ENCODE results near the gene RAB9A.
"Not testable (repeated sequence)": the region's sequence is repeated elsewhere in the genome, so short reads cannot be mapped to it uniquely, and the experiment has no call there.

RAB9A gene

DNA sequence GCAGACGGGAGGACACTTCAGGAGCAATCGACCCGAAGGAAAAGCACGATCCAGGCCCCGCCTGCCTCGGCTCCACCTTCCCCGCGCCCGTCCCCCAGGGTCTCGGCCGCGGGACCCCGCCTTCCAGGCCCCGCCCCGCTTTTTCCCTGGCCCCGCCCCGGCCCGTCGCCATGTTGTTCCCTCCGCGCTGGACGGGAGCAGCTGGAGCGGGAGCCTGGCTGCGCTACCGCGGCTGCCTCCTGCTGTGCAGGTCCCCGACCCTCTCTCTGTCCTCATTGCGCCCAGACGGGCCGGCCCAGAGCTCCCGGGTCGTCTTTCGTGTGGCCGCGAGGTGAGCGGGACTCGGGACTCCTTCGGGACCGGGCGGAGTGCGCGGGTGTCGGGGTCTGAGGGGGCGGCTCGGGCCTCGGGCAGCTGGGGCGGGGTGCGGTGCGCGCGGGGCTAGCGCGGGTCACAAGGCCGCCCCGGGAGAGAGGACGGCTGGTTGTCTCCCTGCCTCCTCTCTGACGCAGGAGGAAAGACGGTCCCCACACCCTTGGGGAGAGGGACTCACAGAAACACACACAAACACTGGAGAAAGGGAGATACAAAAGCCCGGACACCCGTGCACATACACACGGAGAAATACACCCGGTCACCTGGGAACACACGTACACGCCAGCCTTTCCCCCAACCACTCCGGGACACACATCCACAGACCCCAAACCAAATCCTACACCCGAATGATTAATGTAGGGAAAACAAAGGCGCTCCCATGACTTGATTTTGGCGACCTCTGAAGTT, at the start of gene RAB9A:
Gene RAB9A (plus strand): TSS at position 171 of the 783 bp plus-strand sequence. CDS start 19,619 bp downstream, outside the sequence.
- peak; percentile 52 to 60 for DNase-seq

DNA sequence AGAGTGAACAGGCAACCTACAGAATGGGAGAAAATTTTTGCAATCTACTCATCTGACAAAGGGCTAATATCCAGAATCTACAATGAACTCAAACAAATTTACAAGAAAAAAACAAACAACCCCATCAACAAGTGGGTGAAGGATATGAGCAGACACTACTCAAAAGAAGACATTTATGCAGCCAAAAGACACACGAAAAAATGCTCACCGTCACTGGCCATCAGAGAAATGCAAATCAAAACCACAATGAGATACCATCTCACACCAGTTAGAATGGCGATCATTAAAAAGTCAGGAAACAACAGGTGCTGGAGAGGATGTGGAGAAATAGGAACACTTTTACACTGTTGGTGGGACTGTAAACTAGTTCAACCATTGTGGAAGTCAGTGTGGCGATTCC, 47.2 kb upstream of the RAB9A start:
- DNase-seq: not testable (repeated sequence)

GRCh38 chrX:13645464-13646153, 43.3 kb upstream of the RAB9A start:
- DNase-seq: no peak

DNA sequence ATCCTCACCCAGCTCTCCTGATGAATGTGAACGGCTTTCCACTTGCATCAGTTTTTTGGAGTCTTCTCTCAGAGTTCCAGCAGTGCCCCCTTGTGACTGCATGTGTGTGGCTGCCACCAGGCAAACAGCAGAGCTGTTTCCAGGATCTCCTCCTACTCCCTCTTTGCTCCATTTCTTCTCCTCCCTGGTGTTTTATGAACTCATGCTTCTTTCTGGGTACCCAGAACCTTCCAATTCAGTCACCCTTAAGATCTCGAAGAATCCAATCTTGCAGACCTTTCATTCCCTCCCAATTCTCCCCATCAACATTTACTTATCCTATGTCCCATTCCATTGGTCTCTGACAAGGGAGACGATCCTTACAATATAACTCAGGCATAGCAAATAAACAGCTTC, 42.8 kb upstream of the RAB9A start:
- peak; percentile 21 to 35 for DNase-seq

DNA sequence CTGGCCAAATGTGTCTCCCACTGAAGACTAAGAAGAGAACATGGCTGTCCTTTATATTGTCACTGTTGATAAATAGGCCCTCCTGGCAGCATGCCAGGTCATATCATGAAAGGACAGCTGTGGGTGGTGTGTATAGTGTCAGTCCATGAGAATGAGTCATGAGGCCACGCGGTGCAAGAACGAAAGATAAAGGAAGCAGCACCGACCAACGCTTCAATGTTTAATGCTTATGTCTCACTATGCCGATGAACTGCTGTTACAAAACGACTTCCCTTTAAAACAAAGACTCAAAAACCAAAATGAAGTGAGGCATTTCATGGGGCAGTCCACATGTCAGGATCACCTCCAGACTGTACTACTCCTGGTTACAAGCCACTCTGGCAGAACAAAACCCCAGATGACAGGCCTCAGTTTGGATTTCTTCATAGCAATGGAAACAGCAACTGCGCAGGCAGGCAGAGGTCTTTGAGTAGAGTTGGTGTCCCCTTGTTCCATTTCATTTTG, 41.2 kb upstream of the RAB9A start:
- DNase-seq: peak; percentile 49 to 61

GRCh38 chrX:13648336-13648735, 40.6 kb upstream of the RAB9A start:
- DNase-seq: not testable (repeated sequence)

GRCh38 chrX:13649838-13650237, 39.1 kb upstream of the RAB9A start:
- DNase-seq: no peak

DNA sequence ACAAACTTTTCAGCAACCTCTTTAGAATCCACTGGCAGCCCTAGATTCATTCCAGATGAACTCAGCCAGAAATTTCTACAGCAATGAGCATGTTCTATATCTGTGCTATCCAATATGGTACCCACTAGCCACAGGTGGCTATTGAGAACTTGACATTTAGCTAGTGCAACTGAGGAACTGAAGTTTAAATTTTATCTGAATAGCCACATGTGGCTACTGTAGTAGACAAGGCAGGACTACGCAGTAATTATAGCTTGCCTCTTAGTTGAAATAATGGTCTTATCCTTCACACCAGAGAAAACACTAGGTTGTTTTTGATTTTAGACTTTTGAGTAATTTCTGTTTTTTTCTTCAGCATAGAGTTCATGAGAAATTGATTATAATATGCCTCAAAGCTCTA, 38.6 kb upstream of the RAB9A start:
- no peak for DNase-seq

GRCh38 chrX:13651150-13651549, 37.8 kb upstream of the RAB9A start:
- DNase-seq: no peak

DNA sequence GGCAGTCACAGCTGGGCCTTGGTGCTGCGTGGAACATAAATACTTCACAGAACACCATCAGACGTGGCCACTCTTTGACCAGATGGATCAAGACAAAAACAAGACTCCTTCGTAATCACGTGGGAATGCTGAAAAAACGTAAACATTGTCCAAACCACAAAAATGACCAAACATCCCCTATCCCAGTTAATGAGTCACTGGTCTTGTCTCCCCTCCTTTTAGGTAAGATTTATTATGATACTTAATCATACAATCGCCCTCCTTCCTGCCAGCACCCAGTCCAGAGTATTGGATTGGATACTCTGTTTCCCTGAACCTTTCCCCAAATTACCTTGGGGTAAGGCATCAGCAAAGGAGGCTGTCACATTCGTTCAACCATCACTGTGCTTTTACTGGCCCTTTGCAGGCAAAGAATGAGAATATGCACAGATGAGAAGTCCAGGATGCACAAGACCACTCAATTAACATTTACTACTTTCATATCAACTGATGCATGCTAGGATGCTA, 36.6 kb upstream of the RAB9A start:
- DNase-seq: no peak

- DNase-seq: peak; percentile 85 to 92
Measured at GRCh38 chrX:13652850-13653693, 35.9 kb upstream of the RAB9A start, which contains the start of gene TCEANC. Gene TCEANC (plus strand): TSS chrX:13653141. CDS start chrX:13662509, 9,368 bp downstream.

GRCh38 chrX:13654116-13654515, 34.8 kb upstream of the RAB9A start:
- no peak for DNase-seq

DNA sequence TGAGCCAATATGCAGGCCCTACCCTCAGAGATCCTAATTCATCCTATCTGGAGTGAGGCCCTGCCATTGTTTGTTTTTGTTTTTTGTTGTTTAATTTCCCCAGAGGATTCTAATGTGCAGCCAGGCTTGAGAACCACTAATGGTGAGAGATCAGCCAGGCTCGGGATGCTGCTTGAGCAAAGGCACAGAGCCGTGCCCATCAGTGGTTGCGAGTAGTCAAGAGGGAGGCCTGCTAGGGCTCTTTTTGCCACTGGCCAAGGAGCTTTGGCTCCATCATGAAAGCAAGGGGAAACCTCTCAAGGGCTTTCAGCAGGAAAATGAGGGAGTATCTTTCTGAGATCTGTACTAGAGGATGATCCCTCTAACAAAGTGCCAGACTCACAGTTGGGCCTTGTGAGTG, 33.3 kb upstream of the RAB9A start:
- no peak for DNase-seq

GRCh38 chrX:13658602-13659001, 30.3 kb upstream of the RAB9A start:
- peak; percentile 2 to 39 for DNase-seq

GRCh38 chrX:13659063-13659462, 29.9 kb upstream of the RAB9A start:
- no peak for DNase-seq

- DNase-seq: no peak
Measured at GRCh38 chrX:13661735-13662288, 27.1 kb upstream of the RAB9A start.

DNA sequence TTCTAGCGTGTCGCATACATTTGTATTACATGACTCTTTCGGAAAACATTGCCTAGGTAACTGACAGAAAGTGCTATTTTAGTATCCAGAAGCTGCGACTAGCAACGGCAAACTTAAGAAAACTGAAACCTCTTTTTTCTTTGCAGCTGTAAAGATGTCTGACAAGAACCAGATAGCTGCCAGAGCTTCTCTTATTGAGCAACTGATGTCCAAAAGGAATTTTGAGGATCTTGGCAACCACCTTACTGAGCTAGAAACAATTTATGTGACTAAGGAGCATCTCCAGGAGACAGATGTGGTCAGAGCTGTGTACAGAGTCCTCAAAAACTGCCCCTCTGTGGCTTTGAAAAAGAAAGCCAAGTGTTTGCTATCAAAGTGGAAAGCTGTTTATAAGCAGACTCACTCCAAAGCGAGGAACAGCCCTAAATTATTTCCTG, 26.6 kb upstream of the RAB9A start:
- DNase-seq: no peak

GRCh38 chrX:13664020-13664419, 24.9 kb upstream of the RAB9A start:
- no peak for DNase-seq

DNA sequence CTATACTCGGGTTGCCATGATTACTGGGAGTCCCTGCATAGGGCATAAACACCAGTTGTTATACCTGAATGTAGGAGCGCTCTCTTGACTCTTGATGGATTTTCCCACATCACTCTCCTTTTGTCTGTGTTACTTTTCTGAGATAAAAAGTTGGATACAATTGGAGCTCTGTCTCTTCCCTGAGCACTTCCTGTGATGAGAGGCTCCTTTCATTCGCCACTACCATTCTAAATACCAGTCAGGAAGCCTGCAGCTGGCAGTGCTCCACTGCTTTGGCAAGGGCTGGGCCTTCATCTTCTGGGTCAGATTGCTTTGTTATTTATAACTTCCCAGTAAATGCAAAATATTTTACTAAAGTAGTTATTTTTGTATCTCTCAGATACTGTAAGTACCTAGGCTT, 22.1 kb upstream of the RAB9A start:
- no peak for DNase-seq

GRCh38 chrX:13667919-13668318, 21.0 kb upstream of the RAB9A start:
- DNase-seq: no peak

GRCh38 chrX:13669246-13669737, 19.6 kb upstream of the RAB9A start:
- DNase-seq: no peak

DNA sequence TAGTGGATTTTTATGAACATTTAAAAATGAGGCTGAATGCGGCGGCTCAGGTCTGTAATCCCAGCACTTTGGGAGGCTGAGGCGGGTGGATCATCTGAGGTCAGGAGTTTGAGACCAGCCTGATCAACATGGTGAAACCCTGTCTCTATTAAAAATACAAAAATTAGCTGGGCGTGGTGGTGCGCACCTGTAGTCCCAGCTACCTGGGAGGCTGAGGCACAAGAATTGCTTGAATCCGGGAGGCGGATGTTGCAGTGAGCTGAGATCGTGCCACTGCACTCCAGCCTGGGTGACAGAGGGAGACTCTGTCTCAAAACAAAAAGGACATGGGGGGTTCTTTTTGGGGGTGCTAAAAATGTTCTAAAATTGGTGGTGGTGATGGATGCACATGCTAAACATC, 19.2 kb upstream of the RAB9A start:
- DNase-seq: not testable (repeated sequence)
